HG03045 (cell line): ENCODE data around the gene ASPHD1.
"Not testable (repeated sequence)": the region's sequence is repeated elsewhere in the genome, so short reads cannot be mapped to it uniquely, and the experiment has no call there.

Source experiments
- ATAC-seq: cut with Tn5 transposase; IDR thresholded peaks from one replicate; pipeline ENCODE4 v1.9.1; 2021; ENCODE audit warnings: mild to moderate bottlenecking, moderate library complexity; ENCODE audit not compliant: unreplicated experiment

ASPHD1 gene, protein sequence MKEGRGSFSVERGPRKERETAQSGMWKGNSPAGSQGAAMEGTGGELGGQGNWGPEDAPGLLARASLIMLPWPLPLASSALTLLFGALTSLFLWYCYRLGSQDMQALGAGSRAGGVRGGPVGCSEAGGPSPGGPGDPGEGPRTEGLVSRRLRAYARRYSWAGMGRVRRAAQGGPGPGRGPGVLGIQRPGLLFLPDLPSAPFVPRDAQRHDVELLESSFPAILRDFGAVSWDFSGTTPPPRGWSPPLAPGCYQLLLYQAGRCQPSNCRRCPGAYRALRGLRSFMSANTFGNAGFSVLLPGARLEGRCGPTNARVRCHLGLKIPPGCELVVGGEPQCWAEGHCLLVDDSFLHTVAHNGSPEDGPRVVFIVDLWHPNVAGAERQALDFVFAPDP

DNA sequence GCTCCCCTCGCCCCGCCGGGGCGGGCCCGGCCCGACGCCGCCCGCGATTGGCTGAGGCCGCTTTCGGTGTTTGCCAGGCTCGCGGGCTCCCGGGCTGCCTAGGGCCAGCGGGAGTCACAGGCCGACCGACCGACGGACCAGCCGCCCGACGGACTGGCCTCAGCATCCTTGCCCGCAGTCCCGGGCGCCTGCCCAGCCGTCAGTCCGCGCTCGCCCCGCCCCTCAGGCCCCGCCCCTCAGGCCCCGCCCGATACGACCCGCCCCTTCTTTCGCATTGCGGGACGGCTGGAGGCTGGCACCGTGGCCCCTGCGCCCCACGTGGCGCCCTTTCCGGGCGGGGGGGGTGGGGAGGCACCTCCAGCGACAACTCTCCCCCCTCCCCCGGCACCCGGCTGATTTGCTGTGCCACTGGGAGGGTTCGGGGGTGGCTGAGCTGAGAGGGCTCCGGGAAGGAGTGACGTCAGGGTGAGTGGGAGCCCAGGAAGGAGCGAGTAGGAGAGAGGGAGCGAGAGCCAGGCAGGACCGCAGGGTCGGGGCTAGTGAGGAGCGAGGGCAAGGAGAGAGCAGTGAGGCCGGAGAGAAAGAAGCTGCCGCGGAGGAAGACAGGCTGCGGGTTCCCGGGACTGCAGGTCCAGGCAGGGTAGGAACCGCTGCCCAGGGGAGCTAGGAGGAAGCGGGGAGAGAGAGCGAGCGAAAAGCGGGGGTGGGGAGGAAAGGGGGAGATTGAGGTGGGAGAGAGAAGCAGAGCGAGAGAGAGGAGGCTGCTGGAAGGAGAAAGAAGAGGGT lies at the start of gene ASPHD1:
ASPHD1 (plus strand) TSS at position 387 of the 786 bp plus-strand sequence. CDS start 484 bp downstream, outside the sequence.
- ATAC-seq: peak; percentile 59

DNA sequence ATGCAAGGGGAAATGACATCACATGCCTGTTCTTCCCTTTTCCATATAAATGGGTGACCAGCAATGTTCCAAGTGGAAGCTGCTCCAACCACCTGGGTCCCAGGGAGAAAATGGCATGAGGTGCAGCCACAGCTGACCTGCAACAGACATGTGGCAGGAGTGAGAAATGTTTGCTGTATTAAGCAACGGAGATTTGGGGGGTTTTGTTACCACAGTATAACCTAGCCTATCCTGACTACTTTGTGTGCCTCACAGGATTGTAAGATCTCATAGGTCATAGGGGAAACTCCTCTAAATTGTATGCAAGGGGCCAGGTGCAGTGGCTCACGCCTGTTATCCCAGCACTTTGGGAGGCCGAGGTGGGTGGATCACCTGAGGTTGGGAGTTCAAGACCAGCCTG lies 49.3 kb upstream of the ASPHD1 start:
- ATAC-seq: no peak

DNA sequence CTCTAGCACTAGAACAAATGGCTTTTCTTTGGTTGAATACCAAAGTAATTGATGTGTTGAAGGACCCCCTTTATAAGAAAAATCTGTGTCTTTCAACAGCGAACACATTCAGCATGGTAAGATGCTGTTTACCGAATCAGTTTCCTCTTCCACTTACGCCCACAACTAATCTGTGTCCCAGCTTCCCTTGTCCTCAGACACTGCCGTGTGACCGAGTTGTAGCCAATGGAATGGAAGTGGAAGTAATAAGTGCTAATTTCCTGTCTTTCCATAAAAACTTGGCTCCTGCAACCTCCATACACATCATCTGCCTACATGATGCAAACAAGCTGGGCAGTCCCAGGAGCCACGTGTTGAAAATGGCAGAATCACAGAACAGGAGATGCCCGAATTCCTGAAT lies 47.6 kb upstream of the ASPHD1 start:
- no peak for ATAC-seq

DNA sequence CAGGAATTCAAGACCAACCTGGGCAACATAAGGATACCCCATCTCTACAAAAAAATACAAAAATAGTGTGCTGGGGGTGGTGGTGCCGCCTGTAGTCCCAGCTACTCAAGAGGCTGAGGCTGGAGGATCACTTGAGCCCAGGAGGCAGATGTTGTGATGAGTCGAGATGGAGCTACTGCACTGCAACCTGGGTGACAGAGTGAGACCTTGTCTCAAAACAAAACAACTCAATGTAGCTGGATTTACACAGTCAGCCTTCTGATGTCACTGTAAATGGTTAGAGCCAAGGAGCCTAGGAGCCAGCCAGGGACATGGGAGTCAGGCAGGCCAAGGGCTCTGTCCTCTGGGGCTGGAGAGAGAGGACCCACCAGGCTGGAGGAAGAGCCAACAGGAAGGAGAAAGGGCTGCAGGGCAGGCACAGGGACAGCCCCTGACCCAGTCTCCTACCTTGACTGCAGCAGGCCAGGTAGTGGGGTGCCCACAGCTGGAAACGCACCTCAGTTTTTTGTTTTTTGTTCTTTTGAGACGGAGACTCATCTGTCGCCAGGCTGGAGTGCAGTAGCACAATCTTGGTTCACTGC lies 45.7 kb upstream of the ASPHD1 start:
- ATAC-seq: no peak

GRCh38 chr16:29857133-29857760 lies 43.0 kb upstream of the ASPHD1 start:
- no peak for ATAC-seq

GRCh38 chr16:29858149-29858849 lies 42.0 kb upstream of the ASPHD1 start:
- ATAC-seq: no peak

DNA sequence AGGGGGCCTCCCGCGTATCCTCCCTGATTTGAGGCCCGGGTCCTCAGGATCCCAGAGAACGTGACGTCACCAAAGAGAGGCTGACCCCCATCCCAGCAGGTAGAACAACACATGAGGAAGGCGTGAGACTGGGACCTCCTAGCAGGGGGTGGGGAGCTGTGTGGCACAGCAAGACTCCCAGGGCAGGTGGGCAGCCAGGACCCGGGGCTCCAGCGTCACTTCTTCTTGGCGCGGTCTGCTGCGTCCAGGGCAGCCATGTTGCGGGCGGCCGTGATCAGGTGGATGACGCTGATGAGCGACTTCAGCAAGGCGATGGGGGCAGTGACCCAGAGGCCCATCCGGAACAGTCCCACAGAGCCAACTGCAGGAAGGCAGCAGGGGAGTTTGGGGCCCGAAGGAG lies 41.3 kb upstream of the ASPHD1 start:
- no peak for ATAC-seq

- ATAC-seq: no peak
Measured at GRCh38 chr16:29860218-29860617, 40.1 kb upstream of the ASPHD1 start.

DNA sequence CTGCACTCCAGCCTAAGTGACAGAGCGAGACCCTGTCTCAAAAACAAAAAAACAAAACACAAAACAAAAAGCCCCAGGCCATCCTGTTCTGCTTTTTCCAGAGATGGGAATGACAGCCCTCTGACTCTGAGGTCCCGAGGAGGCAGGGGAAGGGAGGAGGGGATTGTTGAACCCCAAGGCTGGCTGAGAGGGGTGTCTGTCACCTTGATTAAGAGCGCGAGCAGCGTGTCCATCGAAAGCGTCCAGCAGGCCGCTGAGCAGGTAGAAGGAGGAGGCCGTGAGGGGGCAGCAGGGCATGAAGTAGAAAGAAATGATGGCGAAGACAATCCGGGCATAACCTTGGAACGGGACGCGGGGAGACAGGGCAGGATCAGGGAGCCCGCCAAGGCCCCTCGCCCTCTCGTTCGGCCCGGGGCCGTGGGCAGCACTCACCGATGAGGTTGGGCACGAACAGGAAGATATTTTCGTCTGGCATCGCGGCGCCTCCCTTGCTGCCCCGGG lies 37.9 kb upstream of the ASPHD1 start:
- ATAC-seq: peak; percentile 2

DNA sequence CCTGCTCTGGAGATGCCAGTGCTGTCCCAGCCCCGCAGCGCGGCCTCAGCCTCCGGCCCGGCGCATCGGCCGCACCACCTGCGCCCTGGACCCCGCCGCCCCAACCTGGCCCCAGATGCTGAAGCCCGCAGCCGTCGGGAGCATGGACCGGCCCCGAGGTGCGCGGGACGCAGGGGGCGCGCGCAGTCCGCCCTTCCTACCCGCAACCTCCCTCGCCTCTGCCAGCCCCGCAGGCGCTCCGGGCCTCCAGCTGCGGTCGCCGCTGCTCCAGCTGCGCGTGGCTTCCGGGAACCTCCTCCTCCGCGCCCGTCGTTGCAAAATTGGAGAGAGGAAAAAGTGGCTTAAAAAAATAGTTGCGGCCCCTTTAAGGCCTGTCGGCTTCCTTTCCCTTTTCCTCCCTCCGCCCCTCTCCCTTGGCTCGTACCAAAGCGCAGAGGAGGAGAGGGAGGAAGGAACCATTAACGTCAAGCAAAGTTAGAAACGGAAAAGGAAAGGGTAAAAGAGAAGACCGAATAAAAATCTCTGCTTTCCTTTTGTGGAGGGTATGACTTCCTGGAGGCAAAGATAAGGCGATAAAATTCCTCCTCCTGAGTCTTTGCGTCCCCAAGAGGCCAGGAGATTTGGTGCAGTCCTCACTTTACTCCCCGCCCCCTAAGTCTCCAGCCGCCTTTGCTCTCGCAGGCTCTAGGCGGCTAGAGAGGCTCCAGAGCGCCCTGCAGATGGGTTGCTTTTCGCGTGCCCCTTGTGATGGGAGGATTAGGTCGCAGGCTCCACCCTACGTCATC lies 37.2 kb upstream of the ASPHD1 start, which contains the start of gene CDIPT:
CDIPT (minus strand) TSS at position 343 of the 785 bp plus-strand sequence. CDS start 369 bp downstream, outside the sequence.
- peak; percentile 85 for ATAC-seq

DNA sequence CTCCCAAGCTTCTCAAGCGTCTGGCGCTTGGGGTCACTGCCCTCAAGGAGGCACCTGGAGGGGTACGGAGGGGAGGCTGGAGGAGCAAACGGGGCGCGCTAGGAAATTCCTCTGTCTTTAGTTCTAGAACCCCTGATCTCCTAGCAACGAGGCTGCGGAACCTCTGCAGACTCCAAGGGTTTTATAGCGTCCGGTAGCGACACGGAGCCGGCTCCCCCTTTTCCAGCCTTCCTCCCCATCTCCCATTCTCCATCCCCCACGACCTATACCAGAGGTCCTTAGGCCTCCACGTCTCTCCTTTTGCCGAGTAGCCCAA lies 36.7 kb upstream of the ASPHD1 start:
- no peak for ATAC-seq

DNA sequence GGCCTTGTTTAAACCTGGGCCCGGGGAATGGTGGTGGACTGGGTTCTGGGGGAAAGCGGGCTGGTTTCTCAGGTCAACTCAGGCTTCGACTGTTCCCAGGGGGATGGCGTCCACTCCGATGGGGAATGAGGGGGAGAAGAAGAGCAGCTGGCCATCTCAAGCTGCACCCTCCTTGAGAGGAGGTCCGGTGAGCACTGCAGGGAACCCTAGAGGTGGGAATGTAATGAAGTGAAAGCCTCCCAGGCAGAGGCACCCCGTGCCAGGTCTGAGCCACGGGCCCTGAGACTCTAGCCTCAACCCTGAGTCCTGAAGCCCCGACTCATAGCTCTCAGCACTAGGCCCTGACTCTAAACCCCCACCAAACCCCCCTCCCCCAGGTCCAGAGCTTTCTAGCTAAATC lies 36.1 kb upstream of the ASPHD1 start:
- ATAC-seq: no peak

DNA sequence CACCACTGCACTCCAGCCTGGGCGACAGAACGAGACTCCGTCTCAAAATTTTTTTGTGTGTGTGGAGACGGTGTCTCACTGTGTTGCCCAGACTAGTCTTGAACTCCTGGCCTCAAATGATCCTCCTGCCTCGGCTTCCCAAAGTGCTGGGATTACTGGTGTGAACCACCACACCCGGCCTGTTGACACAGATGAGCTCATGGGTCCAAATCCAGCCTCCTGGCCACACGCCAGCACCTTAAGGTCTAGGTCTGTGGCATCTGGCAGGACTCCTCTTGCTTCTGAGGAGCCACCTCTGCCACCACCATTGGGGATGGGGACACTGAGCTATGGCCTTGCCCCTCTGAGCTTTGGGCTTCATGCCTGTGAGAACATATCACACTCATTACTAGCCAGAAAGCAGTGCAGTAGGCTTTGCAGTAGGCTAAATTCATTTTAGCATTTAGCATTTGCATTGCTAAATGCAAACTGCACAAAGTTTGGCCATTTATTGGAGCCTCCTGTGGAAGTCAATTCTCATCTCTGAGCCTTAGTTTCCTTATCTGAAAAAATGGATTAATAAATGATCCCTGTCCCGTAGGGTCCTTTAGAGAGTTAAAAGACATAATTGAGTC lies 31.8 kb upstream of the ASPHD1 start:
- ATAC-seq: no peak

DNA sequence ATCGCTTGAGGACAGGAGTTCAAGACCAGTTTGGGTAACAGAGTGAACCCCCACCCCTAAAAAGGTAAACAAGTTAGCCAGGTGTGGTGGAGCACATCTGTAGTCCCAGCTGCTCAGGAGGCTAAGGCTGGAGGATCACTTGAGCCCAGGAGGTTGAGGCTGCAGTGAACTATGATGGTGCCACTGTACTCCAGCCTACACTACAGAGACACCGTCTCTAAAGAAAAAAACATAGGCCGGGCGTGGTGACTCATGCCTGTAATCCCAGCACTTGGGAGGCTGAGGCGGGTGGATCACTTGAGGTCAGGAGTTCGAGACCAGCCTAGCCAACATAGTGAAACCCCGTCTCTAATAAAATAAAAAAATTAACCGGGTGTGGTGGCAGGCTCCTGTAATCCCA lies 31.2 kb upstream of the ASPHD1 start:
- not testable (repeated sequence) for ATAC-seq

GRCh38 chr16:29871822-29872546 lies 28.3 kb upstream of the ASPHD1 start:
- no peak for ATAC-seq

- no peak for ATAC-seq
Measured at GRCh38 chr16:29873319-29873718, 27.0 kb upstream of the ASPHD1 start.

DNA sequence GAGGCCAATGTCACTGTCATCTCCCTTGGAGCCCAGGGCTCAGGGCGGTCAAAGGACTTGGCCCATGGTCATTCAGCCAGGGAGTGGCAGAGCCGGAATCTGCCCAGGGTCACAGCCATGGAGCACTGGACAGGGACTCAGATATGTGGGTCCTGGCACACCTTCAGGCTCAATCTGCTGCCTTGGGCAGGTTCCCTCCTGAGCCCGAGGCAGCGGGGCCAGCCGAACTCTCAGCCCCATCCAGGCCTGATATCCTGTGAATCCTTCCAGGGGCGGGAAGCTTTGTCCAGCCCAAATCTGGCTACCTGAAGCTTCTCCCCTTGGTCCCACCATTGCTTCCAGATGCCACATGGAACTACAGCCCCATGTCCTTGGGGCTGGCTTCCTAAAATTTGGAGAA lies 25.1 kb upstream of the ASPHD1 start:
- ATAC-seq: no peak

DNA sequence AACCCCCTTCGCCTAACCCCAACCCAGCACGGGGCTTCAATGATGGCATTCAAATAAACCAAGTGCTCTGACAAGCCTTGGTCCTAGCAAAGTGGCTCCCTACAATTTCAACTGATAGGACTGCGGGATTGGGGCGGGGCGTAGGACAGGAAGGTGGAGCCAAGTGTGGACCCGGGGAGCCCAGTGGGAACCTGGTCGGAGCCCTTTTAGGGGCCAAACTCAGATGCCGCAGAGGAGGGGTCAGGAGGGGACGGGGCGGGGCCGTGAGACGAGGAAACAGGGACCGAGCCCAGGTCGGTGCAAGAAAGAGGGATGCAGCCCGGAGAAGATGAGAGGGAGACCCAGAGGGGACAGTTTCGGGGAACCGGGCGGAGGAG lies 24.1 kb upstream of the ASPHD1 start:
- no peak for ATAC-seq
